Activated naive CD8-positive, alpha-beta T cell treated with anti-CD3 and anti-CD28 coated beads for 36 hours (primary cell): ENCODE results near the gene ASPG. TPM values are rescaled to one million over a fixed set of nuclear protein-coding genes. Genes with fewer than 3 reads are reported as not detected.

Source experiments
- DNase-seq: peaks from one replicate; pipeline ENCODE4 v3.0.0; 2021
- H3K27ac Mint-ChIP-seq: one replicate; pipeline ENCODE4 v1.8.0; 2022; ENCODE audit warnings: mild to moderate bottlenecking, moderate library complexity, mixed read lengths
- H3K27me3 Mint-ChIP-seq: one replicate; pipeline ENCODE4 v1.8.0; 2022; ENCODE audit warnings: mild to moderate bottlenecking, mixed read lengths
- H3K36me3 Mint-ChIP-seq: one replicate; pipeline ENCODE4 v1.8.0; 2021; ENCODE audit warnings: mild to moderate bottlenecking, mixed read lengths
- H3K4me1 Mint-ChIP-seq: one replicate; pipeline ENCODE4 v1.8.0; 2021; ENCODE audit warnings: mixed read lengths
- H3K4me3 Mint-ChIP-seq: one replicate; pipeline ENCODE4 v1.8.0; 2022; ENCODE audit warnings: mild to moderate bottlenecking, moderate library complexity, mixed read lengths
- H3K9me3 Mint-ChIP-seq: one replicate; pipeline ENCODE4 v1.8.0; 2022; ENCODE audit warnings: mixed read lengths
- total RNA-seq, 2 experiments: library from RNA; stranded (reverse); gene quantifications; one replicate each; pipeline ENCODE4 v1.2.3, GENCODE V29; 2021

Gene ASPG
- total RNA-seq, 2 experiments from 2014 or later, result not detected

- Mint-ChIP-seq H3K27me3 (peaks cover 22% of the 10 kb centered on the region), H3K36me3 (no peaks in the 10 kb centered on the region), H3K4me3 (no peak overlapping the region), H3K27ac (no peak overlapping the region), H3K4me1 (no peaks in the 10 kb centered on the region), H3K9me3 (no peaks in the 10 kb centered on the region)
- no peak for DNase-seq
Measured at GRCh38 chr14:104112609-104113571, 27.4 kb downstream of the ASPG start.

- Mint-ChIP-seq H3K9me3 (no peaks in the 10 kb centered on the region), H3K4me1 (no peaks in the 10 kb centered on the region), H3K36me3 (no peaks in the 10 kb centered on the region), H3K4me3 (no peak overlapping the region), H3K27ac (no peak overlapping the region), H3K27me3 (peaks cover 31% of the 10 kb centered on the region)
- no peak for DNase-seq
Measured at GRCh38 chr14:104113631-104114420, 28.3 kb downstream of the ASPG start.

DNA sequence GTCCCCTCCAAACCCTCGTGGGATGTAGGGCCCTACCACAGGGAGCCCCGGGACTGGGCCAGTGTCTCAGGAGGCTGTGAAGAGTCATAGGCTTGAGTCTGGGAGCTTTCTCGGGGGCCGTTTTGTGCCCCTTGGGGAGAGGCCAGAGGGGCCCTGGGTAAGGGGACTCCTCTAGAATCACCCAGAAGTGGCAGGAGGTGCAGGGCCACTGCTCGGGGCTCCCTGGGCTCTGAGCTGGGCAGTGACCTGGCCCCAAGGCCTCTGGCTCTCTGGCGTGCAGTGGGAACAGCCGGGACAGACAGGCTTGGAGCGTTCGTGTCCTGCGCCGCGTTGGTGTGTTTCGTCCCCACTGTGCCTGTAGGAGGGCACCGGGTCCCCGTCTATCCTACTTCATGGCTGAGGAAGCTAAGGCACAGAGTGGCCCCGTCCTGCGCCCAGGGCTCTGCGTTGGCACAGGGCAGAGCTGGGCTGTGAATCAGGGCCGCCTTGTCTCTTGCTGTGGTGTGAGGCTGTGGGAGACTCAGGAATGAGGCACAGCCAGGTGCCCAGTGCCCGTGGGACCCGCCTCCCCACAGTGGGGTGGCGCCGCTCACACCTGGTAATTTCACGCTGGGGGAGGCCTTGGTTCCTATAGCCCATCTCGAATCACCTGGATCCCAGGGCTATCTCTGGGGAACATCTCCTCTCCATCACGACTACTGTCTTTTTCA, 29.1 kb downstream of the ASPG start:
- Mint-ChIP-seq H3K4me1 (no peaks in the 10 kb centered on the region), H3K36me3 (no peaks in the 10 kb centered on the region), H3K27me3 (peaks cover 37% of the 10 kb centered on the region), H3K9me3 (no peaks in the 10 kb centered on the region), H3K27ac (no peak overlapping the region), H3K4me3 (no peak overlapping the region)
- no peak for DNase-seq

GRCh38 chr14:104115131-104115600, 29.7 kb downstream of the ASPG start:
- H3K9me3 Mint-ChIP-seq, result no peaks in the 10 kb centered on the region
- peaks cover 37% of the 10 kb centered on the region for H3K27me3 Mint-ChIP-seq
- no peak overlapping the region for H3K27ac Mint-ChIP-seq
- no peaks in the 10 kb centered on the region for H3K4me1 Mint-ChIP-seq
- H3K4me3 Mint-ChIP-seq, result no peak overlapping the region
- DNase-seq, result no peak
- H3K36me3 Mint-ChIP-seq, result no peaks in the 10 kb centered on the region

- no peak for DNase-seq
- peaks cover 42% of the 10 kb centered on the region for H3K27me3 Mint-ChIP-seq
- H3K27ac Mint-ChIP-seq, result no peak overlapping the region
- no peaks in the 10 kb centered on the region for H3K36me3 Mint-ChIP-seq
- no peaks in the 10 kb centered on the region for H3K9me3 Mint-ChIP-seq
- H3K4me3 Mint-ChIP-seq, result no peak overlapping the region
- H3K4me1 Mint-ChIP-seq, result no peaks in the 10 kb centered on the region
Measured at GRCh38 chr14:104115691-104116287, 30.3 kb downstream of the ASPG start.

GRCh38 chr14:104116288-104116755, 30.8 kb downstream of the ASPG start:
- Mint-ChIP-seq H3K36me3 (no peaks in the 10 kb centered on the region), H3K9me3 (no peaks in the 10 kb centered on the region), H3K4me3 (no peak overlapping the region), H3K4me1 (no peaks in the 10 kb centered on the region), H3K27me3 (peaks cover 45% of the 10 kb centered on the region), H3K27ac (no peak overlapping the region)
- no peak for DNase-seq

DNA sequence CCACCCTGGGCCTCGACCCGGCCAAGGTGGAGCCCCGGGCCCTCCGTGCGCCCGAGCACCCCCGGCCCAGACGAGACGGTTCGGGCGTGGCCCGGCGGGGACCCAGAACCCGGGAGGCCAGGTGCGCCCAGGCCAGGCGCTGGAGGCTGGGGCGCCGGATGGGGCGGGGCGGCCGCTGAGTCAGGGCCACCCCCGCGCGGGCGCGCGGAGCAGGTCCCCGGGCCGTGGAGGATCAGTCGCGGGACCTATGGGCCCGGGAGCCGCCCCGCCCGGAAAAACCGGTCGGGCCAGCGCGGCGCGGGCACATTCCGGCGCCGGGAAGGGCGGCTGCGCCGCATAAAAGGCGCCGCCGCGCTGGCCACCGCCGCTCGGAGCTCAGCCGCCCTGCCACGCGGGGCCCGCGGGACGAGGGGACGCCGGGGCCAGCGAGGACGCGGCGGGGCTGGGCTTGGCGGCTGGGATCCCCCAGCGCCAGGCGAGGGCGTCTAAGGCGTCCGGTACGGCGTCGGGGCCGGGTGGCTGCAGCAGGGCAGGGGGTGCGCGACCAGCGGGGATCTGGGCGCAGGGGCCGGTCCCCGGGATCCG, 31.3 kb downstream of the ASPG start:
- no peaks in the 10 kb centered on the region for H3K4me1 Mint-ChIP-seq
- H3K36me3 Mint-ChIP-seq, result no peaks in the 10 kb centered on the region
- H3K9me3 Mint-ChIP-seq, result no peaks in the 10 kb centered on the region
- DNase-seq, result no peak
- no peak overlapping the region for H3K27ac Mint-ChIP-seq
- H3K4me3 Mint-ChIP-seq, result no peak overlapping the region
- H3K27me3 Mint-ChIP-seq, result peaks cover 45% of the 10 kb centered on the region

DNA sequence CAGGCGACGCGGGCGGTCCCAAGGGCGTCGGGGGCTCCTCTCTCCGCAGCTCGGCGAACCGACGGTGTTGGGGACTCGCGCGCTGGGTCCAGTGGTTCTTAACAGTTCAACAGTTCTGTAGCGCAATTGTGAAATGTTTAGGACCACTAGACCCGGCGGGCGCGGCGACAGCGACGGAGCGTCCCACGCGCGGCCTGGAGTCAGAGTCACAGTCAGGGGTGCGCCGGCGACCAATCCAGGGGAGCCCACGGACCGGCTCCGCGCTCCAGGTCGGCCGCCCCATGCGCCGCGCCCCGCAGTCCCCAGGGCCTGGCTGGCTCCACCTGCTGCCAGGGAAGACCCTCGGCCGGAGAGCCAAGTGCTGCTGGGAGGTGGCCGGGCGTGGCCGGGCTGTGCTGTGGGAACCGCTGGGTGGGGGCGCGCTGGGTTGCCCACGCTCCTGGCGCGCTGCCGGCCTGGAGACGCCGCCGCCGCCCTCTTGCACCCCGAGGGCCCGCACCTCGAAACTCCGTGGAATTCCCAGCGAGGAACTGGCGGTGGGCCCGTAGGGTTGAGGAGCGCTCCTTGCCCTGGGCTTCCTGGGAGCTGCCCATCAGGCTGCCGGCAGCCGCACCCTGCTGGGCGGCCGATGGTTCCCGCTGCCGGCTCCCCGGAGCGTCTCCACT, 32.0 kb downstream of the ASPG start:
- no peak overlapping the region for H3K27ac Mint-ChIP-seq
- H3K4me1 Mint-ChIP-seq, result no peaks in the 10 kb centered on the region
- H3K9me3 Mint-ChIP-seq, result no peaks in the 10 kb centered on the region
- H3K4me3 Mint-ChIP-seq, result no peak overlapping the region
- H3K27me3 Mint-ChIP-seq, result peaks cover 47% of the 10 kb centered on the region
- DNase-seq, result no peak
- H3K36me3 Mint-ChIP-seq, result no peaks in the 10 kb centered on the region

DNA sequence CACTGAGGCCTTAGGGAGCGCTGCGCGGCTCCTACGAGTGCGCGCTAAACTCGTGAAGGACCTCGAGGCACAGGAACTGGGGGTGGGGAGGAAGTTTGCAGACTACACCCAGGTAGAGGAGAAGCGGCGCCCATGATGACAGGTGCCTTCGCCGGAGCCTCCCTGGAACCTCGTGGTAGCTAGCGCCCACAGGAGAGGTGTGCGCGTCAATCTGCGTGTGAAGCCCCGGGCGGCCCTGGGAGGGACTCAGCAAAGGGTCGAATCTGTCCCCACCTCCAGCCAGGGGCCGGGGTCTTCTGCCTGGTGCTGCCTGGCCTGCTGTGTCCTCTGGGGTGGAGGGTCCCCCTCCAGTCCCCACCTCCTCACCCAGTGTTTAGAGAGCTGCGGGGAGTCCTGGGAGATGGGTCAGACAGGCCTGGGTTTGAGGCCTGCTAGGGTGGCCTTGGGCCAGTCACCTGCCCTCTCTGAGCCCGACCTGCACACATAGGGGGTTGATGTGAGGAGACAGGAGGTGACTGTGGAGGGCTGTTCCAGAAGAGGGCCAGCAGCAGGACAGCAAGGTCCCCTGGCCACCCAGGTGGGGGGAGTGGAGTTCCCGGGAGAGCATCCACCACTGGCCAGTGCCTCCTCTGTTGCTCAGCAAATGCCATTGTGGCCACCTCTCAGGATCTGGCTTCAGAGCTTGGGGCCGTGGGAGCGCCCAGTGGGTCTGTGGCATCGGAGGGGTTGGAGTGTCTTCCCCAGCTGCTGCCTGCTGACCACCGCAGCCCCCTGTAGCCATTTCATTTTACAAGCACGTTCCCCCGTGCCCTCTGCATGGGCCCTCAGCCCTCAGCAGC, 32.7 kb downstream of the ASPG start:
- peaks cover 50% of the 10 kb centered on the region for H3K27me3 Mint-ChIP-seq
- H3K4me3 Mint-ChIP-seq, result no peak overlapping the region
- no peak for DNase-seq
- no peak overlapping the region for H3K27ac Mint-ChIP-seq
- H3K36me3 Mint-ChIP-seq, result no peaks in the 10 kb centered on the region
- H3K4me1 Mint-ChIP-seq, result no peaks in the 10 kb centered on the region
- no peaks in the 10 kb centered on the region for H3K9me3 Mint-ChIP-seq

DNA sequence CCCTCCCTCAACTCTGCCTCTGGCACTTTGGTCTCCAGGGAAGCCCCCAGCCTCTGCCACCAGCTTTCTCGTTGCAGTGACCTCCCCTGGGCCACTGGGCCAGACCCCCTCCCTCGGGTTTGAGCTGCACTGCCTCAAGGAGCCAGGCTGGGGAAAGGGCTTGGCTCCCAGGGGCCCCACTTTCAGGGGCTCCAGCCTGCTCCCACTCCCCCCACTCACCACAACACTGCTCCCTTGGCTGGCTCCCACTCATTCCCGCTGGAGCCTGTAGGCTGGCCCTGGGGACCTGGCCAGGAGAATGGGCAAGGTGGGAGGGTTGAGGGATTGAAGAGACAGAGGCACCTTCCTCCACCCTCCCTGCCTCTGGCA, 33.6 kb downstream of the ASPG start:
- Mint-ChIP-seq H3K4me3 (no peak overlapping the region), H3K36me3 (peaks cover 3% of the 10 kb centered on the region), H3K27ac (no peak overlapping the region), H3K9me3 (peaks cover 5% of the 10 kb centered on the region), H3K4me1 (no peaks in the 10 kb centered on the region), H3K27me3 (peaks cover 59% of the 10 kb centered on the region)
- DNase-seq, result no peak

DNA sequence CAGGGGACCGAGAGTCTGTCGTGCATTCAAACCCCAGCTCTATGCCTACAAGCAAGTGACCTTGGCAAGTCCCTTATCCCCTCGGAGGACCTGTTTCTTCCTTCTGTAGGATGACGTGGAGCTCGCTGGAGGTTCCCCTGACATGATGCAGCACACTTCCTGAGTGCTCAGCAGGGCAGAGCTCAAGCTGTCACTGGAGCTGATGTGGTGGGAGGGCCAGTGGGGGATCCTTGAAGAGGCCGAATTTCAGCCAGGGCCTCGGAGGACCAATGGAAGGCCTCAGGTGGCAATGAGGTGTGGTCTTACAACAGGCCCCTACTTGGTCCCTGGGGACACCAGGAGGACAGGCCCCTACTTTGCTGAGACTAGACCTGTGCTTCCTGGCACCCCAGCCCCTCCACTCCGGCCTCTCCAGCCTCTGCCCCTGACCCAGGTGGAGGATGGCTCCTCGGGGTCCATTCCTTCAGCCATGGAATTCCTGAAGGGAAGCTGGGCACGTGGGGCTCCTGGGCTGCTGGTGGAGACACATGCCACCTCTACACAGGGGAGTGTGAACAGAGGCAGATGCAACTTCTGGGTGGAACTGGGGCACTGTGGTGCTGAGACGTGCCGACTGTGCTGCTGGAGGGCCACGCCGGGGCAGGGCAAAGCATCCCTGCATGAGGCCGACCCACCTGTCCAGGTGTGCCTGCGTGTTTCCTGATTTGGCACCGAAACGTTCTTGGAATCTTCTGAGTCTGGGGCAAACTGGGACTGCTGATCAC, 34.2 kb downstream of the ASPG start:
- H3K9me3 Mint-ChIP-seq, result peaks cover 5% of the 10 kb centered on the region
- peaks cover 3% of the 10 kb centered on the region for H3K36me3 Mint-ChIP-seq
- DNase-seq, result no peak
- H3K4me3 Mint-ChIP-seq, result no peak overlapping the region
- no peak overlapping the region for H3K27ac Mint-ChIP-seq
- H3K27me3 Mint-ChIP-seq, result peaks cover 59% of the 10 kb centered on the region
- no peaks in the 10 kb centered on the region for H3K4me1 Mint-ChIP-seq

DNA sequence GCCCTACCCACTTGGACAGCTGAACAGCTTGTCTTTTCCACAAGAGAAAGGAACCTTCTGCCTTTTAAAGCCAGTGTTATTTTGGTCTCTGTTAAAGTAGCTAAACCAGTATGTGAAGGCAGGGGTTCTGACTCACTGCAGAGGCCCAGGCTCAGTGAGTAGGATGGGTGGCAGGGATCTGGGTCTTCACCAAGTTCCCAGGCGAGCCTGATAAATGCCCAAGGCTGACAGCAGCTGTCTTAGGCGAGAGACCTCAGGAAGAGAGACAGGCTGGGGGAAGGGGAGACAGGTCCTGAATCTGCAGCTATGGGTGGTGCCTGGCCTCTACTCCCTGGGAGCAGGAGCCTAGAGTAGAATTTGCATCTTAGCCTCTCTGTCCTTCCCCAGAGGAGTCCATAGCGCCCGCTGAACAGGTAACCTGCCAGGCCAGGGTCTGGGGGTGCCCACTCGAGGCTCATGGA, 34.8 kb downstream of the ASPG start:
- Mint-ChIP-seq H3K4me3 (no peak overlapping the region), H3K4me1 (no peaks in the 10 kb centered on the region), H3K36me3 (peaks cover 3% of the 10 kb centered on the region), H3K27ac (no peak overlapping the region), H3K9me3 (peaks cover 10% of the 10 kb centered on the region), H3K27me3 (peaks cover 58% of the 10 kb centered on the region)
- DNase-seq, result no peak
